Cardiac muscle cell (in vitro differentiated cells and primary cell): Measurements from ENCODE around the gene TLE7. TPM values are rescaled to one million over a fixed set of nuclear protein-coding genes. Genes with fewer than 3 reads are reported as not detected.

ENCODE experiments used
- DNase-seq, 2 donors: peaks; one replicate each; pipeline versions ENCODE4 v3.0.0 to v3.0.0-alpha.2; 2010 to 2017; ENCODE audit warnings: low read depth in 1 of 2, low spot score in 1 of 2
- H3K27ac ChIP-seq: fragments of 200-600 bp; sonication (generic); 2 replicates; pipeline ENCODE4 v1.5.1; 2016
- H3K27me3 ChIP-seq: fragments of 200-600 bp; sonication (generic); 2 replicates; pipeline ENCODE4 v1.6.0; 2016; ENCODE audit warnings: control low read depth
- H3K36me3 ChIP-seq: fragments of 200-600 bp; sonication (generic); 2 replicates; pipeline ENCODE4 v1.5.1; 2016; ENCODE audit warnings: control low read depth
- H3K4me1 ChIP-seq: fragments of 200-600 bp; sonication (generic); 2 replicates; pipeline ENCODE4 v1.8.1; 2017; ENCODE audit warnings: low read depth, mild to moderate bottlenecking, mixed run types
- H3K4me3 ChIP-seq: fragments of 200-600 bp; sonication (generic); 2 replicates; pipeline ENCODE4 v1.5.1; 2016; ENCODE audit warnings: mild to moderate bottlenecking
- H3K9me3 ChIP-seq: fragments of 200-600 bp; sonication (generic); 2 replicates; pipeline ENCODE4 v1.5.1; 2017; ENCODE audit warnings: low read depth, mild to moderate bottlenecking, control low read depth
- polyA plus RNA-seq: library from polyadenylated mRNA; unstranded; fragments of >200 nt; fragmentation: Nextera tagmentation; extraction: Ambion mirVana; gene quantifications from 2 replicates; pipeline ENCODE4 v1.2.1, GENCODE V29; 2016
- total RNA-seq: library from RNA; depleted of rRNA; stranded (reverse); fragments of >200 nt; gene quantifications from 2 replicates; pipeline ENCODE4 v1.2.3, GENCODE V29; 2016
- TF ChIP-seq, protein P1 (sequence below): IDR thresholded peaks from 2 replicates; pipeline ENCODE4 v1.5.1; 2012; ENCODE audit warnings: low read depth, mild to moderate bottlenecking, low read length

TLE7 gene
- total and polyA plus RNA-seq, 2 experiments from 2014 or later: not detected

DNA sequence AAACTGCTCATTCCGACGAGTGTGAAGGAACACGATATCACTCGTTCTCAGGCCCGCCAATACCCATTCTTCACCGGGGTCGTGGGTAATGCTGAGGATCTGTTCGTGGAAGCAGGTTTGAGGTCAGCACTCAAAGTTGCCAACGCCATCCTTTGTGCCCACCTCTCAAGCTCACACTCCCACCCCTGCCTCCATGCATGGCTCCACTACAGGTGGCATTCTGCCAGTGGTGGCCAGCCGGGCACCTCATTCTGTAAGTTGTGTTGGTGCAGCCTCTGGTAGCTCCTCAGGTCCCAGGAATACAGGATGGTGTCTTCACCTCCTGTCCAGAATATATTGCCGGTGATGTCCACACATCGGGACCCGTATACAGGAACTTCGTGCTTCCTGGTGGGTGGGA, 10.7 kb downstream of the TLE7 start:
- no peak overlapping the region for H3K27ac ChIP-seq
- H3K4me3 ChIP-seq: no peak overlapping the region
- H3K36me3 ChIP-seq: no peaks in the 10 kb centered on the region
- TF ChIP-seq, protein P1, sequence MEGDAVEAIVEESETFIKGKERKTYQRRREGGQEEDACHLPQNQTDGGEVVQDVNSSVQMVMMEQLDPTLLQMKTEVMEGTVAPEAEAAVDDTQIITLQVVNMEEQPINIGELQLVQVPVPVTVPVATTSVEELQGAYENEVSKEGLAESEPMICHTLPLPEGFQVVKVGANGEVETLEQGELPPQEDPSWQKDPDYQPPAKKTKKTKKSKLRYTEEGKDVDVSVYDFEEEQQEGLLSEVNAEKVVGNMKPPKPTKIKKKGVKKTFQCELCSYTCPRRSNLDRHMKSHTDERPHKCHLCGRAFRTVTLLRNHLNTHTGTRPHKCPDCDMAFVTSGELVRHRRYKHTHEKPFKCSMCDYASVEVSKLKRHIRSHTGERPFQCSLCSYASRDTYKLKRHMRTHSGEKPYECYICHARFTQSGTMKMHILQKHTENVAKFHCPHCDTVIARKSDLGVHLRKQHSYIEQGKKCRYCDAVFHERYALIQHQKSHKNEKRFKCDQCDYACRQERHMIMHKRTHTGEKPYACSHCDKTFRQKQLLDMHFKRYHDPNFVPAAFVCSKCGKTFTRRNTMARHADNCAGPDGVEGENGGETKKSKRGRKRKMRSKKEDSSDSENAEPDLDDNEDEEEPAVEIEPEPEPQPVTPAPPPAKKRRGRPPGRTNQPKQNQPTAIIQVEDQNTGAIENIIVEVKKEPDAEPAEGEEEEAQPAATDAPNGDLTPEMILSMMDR: no peak
- peaks cover 28% of the 10 kb centered on the region for H3K27me3 ChIP-seq
- no peaks in the 10 kb centered on the region for H3K4me1 ChIP-seq
- H3K9me3 ChIP-seq: no peaks in the 10 kb centered on the region
- no peak for DNase-seq

DNA sequence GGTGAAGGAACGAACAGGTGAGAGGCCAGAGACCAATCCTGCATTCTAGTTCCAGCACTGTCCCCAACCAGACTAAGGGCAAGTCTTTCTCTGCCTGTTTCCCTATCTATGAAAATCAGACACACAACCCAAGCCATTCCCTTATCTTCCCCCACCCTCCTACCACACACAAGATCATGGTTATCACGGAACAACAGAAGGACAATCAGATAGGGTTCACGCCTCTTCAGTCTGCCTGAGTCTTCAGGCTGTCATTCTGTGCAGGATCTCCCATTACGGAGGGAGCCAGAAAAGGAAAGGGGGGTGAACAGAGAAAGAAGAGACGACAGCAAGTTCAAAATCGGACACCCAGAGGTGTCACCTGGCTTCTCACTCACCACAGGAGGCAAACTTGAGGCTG, 11.1 kb downstream of the TLE7 start:
- Histone ChIP-seq H3K27me3 (peaks cover 32% of the 10 kb centered on the region), H3K36me3 (no peaks in the 10 kb centered on the region), H3K9me3 (no peaks in the 10 kb centered on the region), H3K27ac (no peak overlapping the region), H3K4me1 (no peaks in the 10 kb centered on the region), H3K4me3 (no peak overlapping the region)
- TF ChIP-seq, protein P1: no peak
- no peak for DNase-seq

DNA sequence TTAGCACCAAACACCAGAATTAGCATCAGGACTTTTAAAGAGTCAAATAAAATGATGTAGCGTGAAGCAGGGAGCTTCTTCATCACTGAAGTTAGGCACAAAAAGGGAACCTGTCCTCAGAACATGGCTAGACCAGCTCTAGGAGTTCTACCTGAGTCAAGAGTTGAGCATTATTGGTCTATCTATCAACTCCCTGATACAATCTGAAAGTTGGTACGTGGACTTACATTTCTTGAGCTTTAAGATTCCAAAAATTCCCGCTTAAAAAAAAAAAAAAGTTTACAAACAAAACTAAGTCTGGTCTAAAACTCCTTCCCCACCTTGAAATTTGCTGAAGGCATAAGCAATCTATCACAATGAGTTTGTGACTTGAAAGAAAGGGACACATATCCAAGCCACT, 12.3 kb downstream of the TLE7 start:
- Histone ChIP-seq H3K4me3 (no peak overlapping the region), H3K9me3 (no peaks in the 10 kb centered on the region), H3K27ac (no peak overlapping the region), H3K4me1 (no peaks in the 10 kb centered on the region), H3K27me3 (peaks cover 44% of the 10 kb centered on the region), H3K36me3 (no peaks in the 10 kb centered on the region)
- DNase-seq: no peak
- TF ChIP-seq, protein P1: no peak

DNA sequence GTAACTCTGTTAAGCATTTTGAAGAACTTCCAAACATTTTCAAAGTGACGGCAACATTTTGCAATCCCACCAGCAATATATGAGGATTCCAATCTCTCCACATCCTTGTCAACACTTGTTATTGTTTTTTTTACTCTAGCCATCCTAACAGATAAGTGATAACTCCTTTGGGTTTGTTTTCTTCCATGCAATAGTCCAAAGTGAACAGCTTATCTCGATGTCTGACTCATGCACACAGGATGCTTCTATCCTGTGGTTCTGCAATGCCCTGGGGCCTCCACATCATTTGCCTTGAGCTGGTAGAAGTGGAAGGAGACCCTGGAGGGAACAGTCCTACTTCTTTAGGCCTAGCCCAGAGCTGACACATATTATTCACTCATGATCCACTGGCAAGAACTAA, 13.0 kb downstream of the TLE7 start:
- no peaks in the 10 kb centered on the region for H3K9me3 ChIP-seq
- H3K36me3 ChIP-seq: no peaks in the 10 kb centered on the region
- peak in 1 of 2 donors; percentile 77 for DNase-seq
- no peaks in the 10 kb centered on the region for H3K4me1 ChIP-seq
- H3K27ac ChIP-seq: no peak overlapping the region
- H3K4me3 ChIP-seq: no peak overlapping the region
- TF ChIP-seq, protein P1: no peak
- H3K27me3 ChIP-seq: peaks cover 51% of the 10 kb centered on the region

DNA sequence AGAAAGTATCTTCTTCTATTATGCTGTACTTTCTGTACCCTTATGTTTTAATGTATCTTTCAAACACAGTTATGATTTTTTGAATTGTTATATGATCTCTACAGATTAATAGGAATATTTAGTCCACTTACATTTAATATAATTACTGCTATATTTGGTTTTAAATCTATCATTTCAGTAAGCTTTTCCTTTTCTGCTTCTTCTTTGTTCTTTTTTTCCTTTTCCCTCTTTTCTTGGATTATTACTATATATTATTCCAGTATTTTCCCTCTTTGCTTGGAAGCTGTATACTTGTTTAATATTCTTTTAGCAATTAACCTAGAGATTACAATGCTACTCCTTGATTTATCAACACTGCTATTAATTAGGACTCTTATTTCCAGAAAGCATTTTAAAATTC, 13.5 kb downstream of the TLE7 start:
- no peak for DNase-seq
- Histone ChIP-seq H3K27ac (no peak overlapping the region), H3K9me3 (no peaks in the 10 kb centered on the region), H3K36me3 (no peaks in the 10 kb centered on the region), H3K27me3 (peaks cover 56% of the 10 kb centered on the region), H3K4me3 (no peak overlapping the region), H3K4me1 (no peaks in the 10 kb centered on the region)
- TF ChIP-seq, protein P1: no peak

DNA sequence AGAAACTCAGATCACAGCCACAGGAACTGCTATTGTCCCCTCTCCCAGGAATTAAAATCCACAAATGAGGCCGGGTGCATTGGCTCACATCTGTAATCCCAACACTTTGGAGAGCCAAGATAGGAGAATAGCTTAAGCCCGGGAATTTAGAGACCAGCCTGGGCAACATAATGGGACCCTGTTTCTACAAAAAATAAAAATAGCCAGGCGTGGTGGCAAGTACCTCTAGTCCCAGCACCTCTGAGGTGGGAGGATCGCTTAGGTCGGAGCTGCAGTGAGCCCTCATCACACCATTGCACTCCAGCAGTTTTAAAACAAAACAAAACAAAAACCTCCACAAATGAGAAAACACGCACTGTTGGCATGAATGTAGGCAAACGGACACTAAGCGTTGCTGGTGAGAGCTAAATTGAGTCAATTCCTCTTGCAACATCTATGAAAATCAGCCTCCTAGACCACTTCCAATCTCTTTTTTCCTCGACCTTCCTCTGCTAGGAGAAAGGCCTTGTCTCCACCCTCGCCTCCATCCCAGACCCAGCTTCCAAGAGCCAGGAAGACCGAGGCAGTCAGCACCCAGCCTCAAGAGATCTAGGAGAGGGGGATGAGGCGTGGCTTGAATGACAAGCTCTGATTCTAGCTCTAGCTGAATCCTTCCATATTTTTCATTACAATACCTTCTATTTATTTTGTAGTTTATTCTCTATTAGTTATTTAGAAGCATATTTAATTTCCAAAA, 14.8 kb downstream of the TLE7 start:
- H3K27me3 ChIP-seq: peaks cover 48% of the 10 kb centered on the region
- no peaks in the 10 kb centered on the region for H3K9me3 ChIP-seq
- H3K4me1 ChIP-seq: no peaks in the 10 kb centered on the region
- H3K4me3 ChIP-seq: no peak overlapping the region
- no peak for DNase-seq
- H3K27ac ChIP-seq: no peak overlapping the region
- H3K36me3 ChIP-seq: no peaks in the 10 kb centered on the region
- TF ChIP-seq, protein P1: no peak
